Activated CD4-positive, CD25-positive, alpha-beta regulatory T cell treated with anti-CD3 and anti-CD28 coated beads, Interleukin-2, amount 50 U/mL, for 72 hours (primary cell): Measurements from ENCODE around the gene FIGLA.
A peak's percentile ranks its signal among the peaks of the same experiment; 100 is the strongest.
"Not testable (repeated sequence)": the region's sequence is repeated elsewhere in the genome, so short reads cannot be mapped to it uniquely, and the experiment has no call there.

Experiments
- DNase-seq: peaks from one replicate; pipeline ENCODE4 v3.0.0; 2021

Gene FIGLA

GRCh38 chr2:70807828-70808118 lies 17.3 kb upstream of the FIGLA start:
- DNase-seq, result no peak

- DNase-seq, result no peak
Observed at GRCh38 chr2:70807102-70807827, 16.8 kb upstream of the FIGLA start.

GRCh38 chr2:70806620-70807019 lies 16.2 kb upstream of the FIGLA start:
- DNase-seq, result no peak

GRCh38 chr2:70806013-70806412 lies 15.6 kb upstream of the FIGLA start:
- DNase-seq, result no peak

GRCh38 chr2:70801607-70802263 lies 11.3 kb upstream of the FIGLA start:
- no peak for DNase-seq

- no peak for DNase-seq
Observed at GRCh38 chr2:70799706-70800105, 9.3 kb upstream of the FIGLA start.

GRCh38 chr2:70797996-70798395 lies 7.6 kb upstream of the FIGLA start:
- DNase-seq, result not testable (repeated sequence)

GRCh38 chr2:70797506-70797905 lies 7.1 kb upstream of the FIGLA start:
- DNase-seq, result no peak

- no peak for DNase-seq
Observed at GRCh38 chr2:70796262-70796661, 5.8 kb upstream of the FIGLA start.

- DNase-seq, result no peak
Observed at GRCh38 chr2:70795164-70795995, 4.9 kb upstream of the FIGLA start.

- no peak for DNase-seq
Observed at GRCh38 chr2:70793450-70793849, 3.0 kb upstream of the FIGLA start.

- peak; percentile 39 for DNase-seq
Observed at GRCh38 chr2:70789304-70790135, 923 bp downstream of the FIGLA start.

- DNase-seq, result no peak
Observed at GRCh38 chr2:70785137-70785911, 5.1 kb downstream of the FIGLA start.

GRCh38 chr2:70784320-70784719 lies 6.1 kb downstream of the FIGLA start:
- no peak for DNase-seq

GRCh38 chr2:70779911-70780545 lies 10.4 kb downstream of the FIGLA start:
- DNase-seq, result no peak

GRCh38 chr2:70779491-70779890 lies 11.0 kb downstream of the FIGLA start:
- no peak for DNase-seq

- no peak for DNase-seq
Observed at GRCh38 chr2:70778676-70779075, 11.8 kb downstream of the FIGLA start.

GRCh38 chr2:70777450-70777849 lies 13.0 kb downstream of the FIGLA start:
- no peak for DNase-seq

GRCh38 chr2:70776266-70776665 lies 14.2 kb downstream of the FIGLA start:
- DNase-seq, result no peak

GRCh38 chr2:70775141-70775540 lies 15.3 kb downstream of the FIGLA start:
- no peak for DNase-seq

GRCh38 chr2:70772486-70773155 lies 17.8 kb downstream of the FIGLA start:
- DNase-seq, result no peak
